Measurements from ENCODE around the gene ACSL1. TPM values are rescaled to one million over a fixed set of nuclear protein-coding genes. Genes with fewer than 3 reads are reported as not detected.

ACSL1 gene
- total RNA-seq, 1 donor from 2014 or later, result 321 TPM

DNA sequence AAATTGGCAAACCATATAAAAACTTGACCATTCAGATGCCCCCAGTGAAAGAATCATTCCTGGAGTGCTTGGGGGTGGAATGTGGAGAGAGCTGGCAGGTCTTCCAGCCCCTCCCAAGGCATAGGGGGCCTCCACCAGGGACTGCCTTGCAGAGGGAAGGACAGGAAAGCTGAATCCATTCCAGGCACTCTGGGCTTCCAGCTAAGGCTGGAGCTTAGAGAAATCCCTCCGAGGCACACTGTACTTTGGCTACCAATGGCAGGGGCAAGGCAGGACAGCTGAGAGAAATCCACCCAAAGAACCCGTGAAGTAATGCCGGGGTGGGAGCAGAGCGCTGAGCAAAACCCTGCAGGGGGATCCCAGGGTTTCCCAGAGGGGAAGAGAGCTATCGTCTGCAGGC lies 95.8 kb downstream of the ACSL1 start:
- intact Hi-C loops (cut with DNase I), result no loop called here
- ATAC-seq (no peak), DNase-seq (no peak)
- TF ChIP-seq, protein P1, sequence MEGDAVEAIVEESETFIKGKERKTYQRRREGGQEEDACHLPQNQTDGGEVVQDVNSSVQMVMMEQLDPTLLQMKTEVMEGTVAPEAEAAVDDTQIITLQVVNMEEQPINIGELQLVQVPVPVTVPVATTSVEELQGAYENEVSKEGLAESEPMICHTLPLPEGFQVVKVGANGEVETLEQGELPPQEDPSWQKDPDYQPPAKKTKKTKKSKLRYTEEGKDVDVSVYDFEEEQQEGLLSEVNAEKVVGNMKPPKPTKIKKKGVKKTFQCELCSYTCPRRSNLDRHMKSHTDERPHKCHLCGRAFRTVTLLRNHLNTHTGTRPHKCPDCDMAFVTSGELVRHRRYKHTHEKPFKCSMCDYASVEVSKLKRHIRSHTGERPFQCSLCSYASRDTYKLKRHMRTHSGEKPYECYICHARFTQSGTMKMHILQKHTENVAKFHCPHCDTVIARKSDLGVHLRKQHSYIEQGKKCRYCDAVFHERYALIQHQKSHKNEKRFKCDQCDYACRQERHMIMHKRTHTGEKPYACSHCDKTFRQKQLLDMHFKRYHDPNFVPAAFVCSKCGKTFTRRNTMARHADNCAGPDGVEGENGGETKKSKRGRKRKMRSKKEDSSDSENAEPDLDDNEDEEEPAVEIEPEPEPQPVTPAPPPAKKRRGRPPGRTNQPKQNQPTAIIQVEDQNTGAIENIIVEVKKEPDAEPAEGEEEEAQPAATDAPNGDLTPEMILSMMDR (IDR thresholded peaks at IDR 0.05), result no peak
- no peak overlapping the region for H3K4me3 ChIP-seq
- H3K36me3 ChIP-seq, result no peaks in the 10 kb centered on the region
- H3K4me1 ChIP-seq, result peaks cover 14% of the 10 kb centered on the region
- H3K27ac ChIP-seq, result no peak overlapping the region
- no peaks in the 10 kb centered on the region for H3K9me3 ChIP-seq
- no peaks in the 10 kb centered on the region for H3K27me3 ChIP-seq (ENCODE audit: low read depth)

DNA sequence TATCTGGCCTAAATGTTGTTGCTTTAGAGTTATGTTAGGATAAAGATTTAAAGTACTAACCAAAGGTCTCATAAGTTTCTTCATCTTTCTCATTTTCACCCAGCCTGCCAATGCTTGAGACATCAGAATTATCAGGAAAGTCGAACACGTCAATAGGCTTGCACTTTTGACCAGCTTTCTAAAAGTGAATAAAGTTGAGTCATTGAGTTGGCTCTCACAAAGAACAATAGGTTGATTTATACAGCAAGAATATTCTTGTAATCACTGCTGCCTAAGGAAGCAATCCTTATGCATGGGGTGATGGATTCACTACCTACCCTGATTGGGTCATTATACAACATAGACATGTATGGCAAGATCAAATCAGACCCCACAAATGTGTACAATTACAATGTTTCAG lies 96.9 kb downstream of the ACSL1 start:
- Histone ChIP-seq H3K9me3 (no peaks in the 10 kb centered on the region), H3K27me3 (ENCODE audit: low read depth) (no peaks in the 10 kb centered on the region), H3K4me3 (no peak overlapping the region), H3K4me1 (peaks cover 9% of the 10 kb centered on the region), H3K27ac (no peak overlapping the region), H3K36me3 (no peaks in the 10 kb centered on the region)
- TF ChIP-seq, protein P1 (IDR thresholded peaks at IDR 0.05), result no peak
- DNase-seq (no peak), ATAC-seq (no peak)
- intact Hi-C loops (cut with DNase I), result no loop called here

DNA sequence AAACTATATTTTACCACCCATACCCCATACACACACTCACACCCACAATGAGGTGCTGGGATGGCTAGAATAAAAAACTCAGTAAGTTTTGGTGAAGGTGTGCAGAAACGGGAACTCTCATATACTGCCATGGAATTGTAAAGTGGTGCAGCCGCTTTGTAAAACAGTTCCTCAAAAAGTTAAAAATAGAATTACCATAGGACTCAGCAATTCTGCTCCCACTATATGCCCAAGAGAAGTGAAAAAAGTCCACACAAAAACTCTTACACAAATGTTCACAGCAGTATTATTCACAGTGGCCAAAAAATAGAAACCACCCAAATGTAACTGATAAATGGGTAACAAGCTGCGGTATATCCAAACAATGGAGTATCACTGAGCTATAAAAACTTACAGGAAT lies 98.3 kb downstream of the ACSL1 start:
- Histone ChIP-seq H3K9me3 (no peaks in the 10 kb centered on the region), H3K36me3 (no peaks in the 10 kb centered on the region), H3K4me3 (no peak overlapping the region), H3K4me1 (no peaks in the 10 kb centered on the region), H3K27ac (no peak overlapping the region), H3K27me3 (ENCODE audit: low read depth) (no peaks in the 10 kb centered on the region)
- TF ChIP-seq, protein P1 (IDR thresholded peaks at IDR 0.05), result no peak
- ATAC-seq (no peak), DNase-seq (no peak)
- intact Hi-C loops (cut with DNase I), result no loop called here

DNA sequence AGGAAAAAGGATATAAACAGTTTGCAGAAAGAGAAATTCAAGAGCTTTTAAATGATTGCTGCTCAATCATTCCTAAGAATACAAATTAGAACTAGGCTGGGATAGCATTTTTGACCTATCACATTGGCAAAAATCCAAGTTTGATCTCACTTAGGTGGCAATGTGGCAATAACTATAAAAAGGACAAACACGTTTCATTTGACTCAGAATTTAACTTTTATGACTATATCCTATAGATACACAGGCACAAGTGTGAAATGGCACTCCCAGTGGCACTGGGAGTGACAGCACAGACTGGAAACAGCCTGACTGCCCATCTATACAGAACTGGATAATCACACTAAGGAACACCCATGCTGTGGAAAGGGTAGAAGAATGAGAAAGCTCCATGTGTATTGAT lies 103.0 kb downstream of the ACSL1 start:
- Histone ChIP-seq H3K4me3 (no peak overlapping the region), H3K9me3 (no peaks in the 10 kb centered on the region), H3K27ac (no peak overlapping the region), H3K36me3 (no peaks in the 10 kb centered on the region), H3K4me1 (no peaks in the 10 kb centered on the region), H3K27me3 (ENCODE audit: low read depth) (no peaks in the 10 kb centered on the region)
- intact Hi-C loops (cut with DNase I), result no loop called here
- no peak for ATAC-seq
- TF ChIP-seq, protein P1 (IDR thresholded peaks at IDR 0.05), result no peak
- no peak for DNase-seq

DNA sequence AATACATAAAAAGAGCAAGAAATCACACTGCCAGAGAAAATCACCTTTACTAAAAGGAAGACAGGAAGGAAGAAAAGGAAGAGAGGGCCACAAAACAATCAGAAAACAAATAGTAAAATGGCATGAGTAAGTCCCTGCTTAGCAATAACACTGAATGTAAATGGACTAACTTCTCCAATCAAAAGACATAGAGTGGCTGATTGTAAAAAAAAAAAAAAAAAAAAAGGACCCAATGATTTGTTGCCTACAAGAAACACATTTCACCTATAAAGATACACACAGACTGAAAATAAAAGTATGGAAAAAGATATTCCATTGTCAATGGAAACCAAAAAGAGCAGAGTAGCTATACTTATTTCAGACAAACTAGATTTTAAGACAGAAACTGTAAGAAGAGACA lies 104.5 kb downstream of the ACSL1 start:
- H3K4me1 ChIP-seq, result no peaks in the 10 kb centered on the region
- intact Hi-C loops (cut with DNase I), result no loop called here

More for the DNA sequence above, 104.5 kb downstream of the ACSL1 start:
- ATAC-seq (no peak), DNase-seq (no peak)
- TF ChIP-seq, protein P1 (IDR thresholded peaks at IDR 0.05), result no peak
- Histone ChIP-seq H3K4me3 (no peak overlapping the region), H3K36me3 (no peaks in the 10 kb centered on the region), H3K27ac (no peak overlapping the region), H3K27me3 (ENCODE audit: low read depth) (no peaks in the 10 kb centered on the region), H3K9me3 (no peaks in the 10 kb centered on the region)
